PC-3 (cell line): Measurements from ENCODE around the gene SLC25A26. TPM values are rescaled to one million over a fixed set of nuclear protein-coding genes. Genes with fewer than 3 reads are reported as not detected.

Experiments used
- ATAC-seq: fragments of 200-7000 bp; cut with Tn5 transposase; 2 replicates; pipeline ENCODE4 v1.9.1; 2020; ENCODE audit warnings: mild to moderate bottlenecking, moderate library complexity
- BruUV-seq: library from RNA; stranded (reverse); fragments of 400-500 nt; replicated peaks from 2 replicates; lab custom pipeline; 2021; lab: Mats Ljungman, UMichigan
- CTCF ChIA-PET: fragments of 300-600 bp; sonication (Branson Sonifier 250); formaldehyde crosslinking; loops from one replicate; lab custom pipeline; 2022; ENCODE audit warnings: antibody characterized with exemption; lab: Charles Lee
- POLR2A ChIA-PET: fragments of 300-600 bp; sonication (Branson Sonifier 250); formaldehyde crosslinking; loops from one replicate; lab custom pipeline; 2022; ENCODE audit warnings: antibody characterized with exemption; ENCODE audit not compliant: unreplicated experiment; lab: Charles Lee
- DNase-seq: peaks from one replicate; pipeline ENCODE4 v3.0.0-alpha.2; 2015
- H2AFZ ChIP-seq: fragments of 300-600 bp; sonication (generic); 2 replicates; pipeline ENCODE4 v1.6.0; 2016; ENCODE audit warnings: antibody characterized with exemption, low read length
- H3F3A ChIP-seq: fragments of 300-600 bp; sonication (generic); one replicate; pipeline ENCODE4 v1.6.0; 2017; ENCODE audit warnings: antibody characterized with exemption, low read length, control low read depth, mild to moderate bottlenecking; ENCODE audit not compliant: unreplicated experiment
- H3K27ac ChIP-seq: fragments of 300-600 bp; sonication (generic); 2 replicates; pipeline ENCODE4 v1.5.1; 2016; ENCODE audit warnings: mild to moderate bottlenecking, low read length
- H3K27me3 ChIP-seq: fragments of 300-600 bp; sonication (generic); 2 replicates; pipeline ENCODE4 v1.6.1; 2016; ENCODE audit warnings: low read length, mixed read lengths
- H3K36me3 ChIP-seq: fragments of 300-600 bp; sonication (generic); 2 replicates; pipeline ENCODE4 v1.6.1; 2016; ENCODE audit warnings: low read depth, mixed run types, low read length, mixed read lengths
- H3K4me1 ChIP-seq: fragments of 300-600 bp; sonication (generic); 2 replicates; pipeline ENCODE4 v1.5.1; 2016; ENCODE audit warnings: low read length; ENCODE audit not compliant: insufficient read depth
- H3K4me2 ChIP-seq: fragments of 300-600 bp; sonication (generic); 2 replicates; pipeline ENCODE4 v1.6.0; 2016; ENCODE audit warnings: low read length
- H3K4me3 ChIP-seq: fragments of 300-600 bp; sonication (generic); 2 replicates; pipeline ENCODE4 v1.5.1; 2016; ENCODE audit warnings: mild to moderate bottlenecking, low read length, mixed read lengths
- H3K79me2 ChIP-seq: fragments of 300-600 bp; sonication (generic); 2 replicates; pipeline ENCODE4 v1.6.1; 2017; ENCODE audit warnings: low read length, mixed read lengths
- H3K9ac ChIP-seq: fragments of 300-600 bp; sonication (generic); 2 replicates; pipeline ENCODE4 v1.6.0; 2016; ENCODE audit warnings: mild to moderate bottlenecking, low read length
- H3K9me2 ChIP-seq: fragments of 300-600 bp; sonication (generic); replicated peaks from 2 replicates; pipeline ENCODE4 v1.6.1; 2016; ENCODE audit warnings: mixed run types, low read length, mixed read lengths
- H3K9me3 ChIP-seq: fragments of 300-600 bp; sonication (generic); 2 replicates; pipeline ENCODE4 v1.6.1; 2016; ENCODE audit warnings: low read length, mixed read lengths
- H4K20me1 ChIP-seq: fragments of 300-600 bp; sonication (generic); 2 replicates; pipeline ENCODE4 v1.6.1; 2016; ENCODE audit warnings: low read length, mixed read lengths
- EZH2 ChIP-seq: fragments of 300-600 bp; sonication (generic); IDR thresholded peaks from one replicate; pipeline ENCODE4 v1.6.1; 2017; ENCODE audit warnings: antibody characterized with exemption, mild to moderate bottlenecking, low read length; ENCODE audit not compliant: unreplicated experiment
- EZH2phosphoT487 ChIP-seq: fragments of 300-600 bp; sonication (generic); IDR thresholded peaks from 2 replicates; pipeline ENCODE4 v1.6.1; 2018; ENCODE audit warnings: mild to moderate bottlenecking, antibody characterized with exemption, low read length, borderline replicate concordance
- intact Hi-C: fragments of 100-400 bp; cut with micrococcal nuclease; formaldehyde crosslinking; loops from 2 replicates; pipeline ENCODE4 v1.9.0; 2023
- total RNA-seq: library from RNA; depleted of rRNA; stranded (reverse); fragments of >200 nt; gene quantifications from 2 replicates; pipeline ENCODE4 v1.2.3, GENCODE V29; 2014
- TF ChIP-seq, protein P1 (sequence below): fragments of 300-600 bp; sonication (generic); conservative IDR thresholded peaks from 2 replicates; pipeline ENCODE4 v1.5.1; 2017; ENCODE audit warnings: antibody characterized with exemption, low read depth, mild to moderate bottlenecking, low read length

SLC25A26 gene
- total RNA-seq, 1 experiment from 2014 or later, result 7.9 TPM

DNA sequence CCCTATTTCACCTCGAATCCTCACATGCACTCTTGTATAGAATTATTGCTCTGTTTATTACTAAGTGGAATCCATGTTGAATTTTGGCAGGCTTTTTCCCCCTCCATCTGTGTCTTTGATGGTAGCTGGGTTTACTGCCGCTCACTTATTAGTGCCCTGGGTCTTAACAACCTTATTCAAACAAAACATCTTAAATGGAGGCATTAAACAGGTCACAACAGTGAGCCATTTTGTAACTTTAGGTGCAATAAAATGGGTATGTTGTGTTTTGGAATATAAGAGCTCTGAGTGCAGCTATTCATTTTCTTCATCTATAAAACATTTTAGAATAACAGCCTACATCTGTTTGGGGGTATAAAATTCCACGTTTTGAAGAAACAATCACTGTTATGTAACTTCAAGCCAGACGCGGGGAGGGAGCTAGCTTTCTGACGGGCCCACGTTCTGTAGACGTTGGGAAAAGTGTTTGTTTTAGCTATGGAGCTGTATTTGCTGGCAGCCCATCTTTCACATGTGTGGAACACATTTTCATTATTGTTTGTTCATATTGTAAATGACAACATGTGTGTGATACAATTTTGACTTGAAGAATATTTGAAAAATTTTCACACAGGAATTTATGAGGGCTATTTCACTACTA lies 122.0 kb downstream of the SLC25A26 start:
- no peaks in the 10 kb centered on the region for H3K27me3 ChIP-seq
- H3K9me2 ChIP-seq, result no peaks in the 10 kb centered on the region
- POLR2A ChIA-PET, result no interaction called here
- no peaks in the 10 kb centered on the region for H3K79me2 ChIP-seq
- H3K9me3 ChIP-seq, result no peaks in the 10 kb centered on the region
- no peak overlapping the region for H3K4me3 ChIP-seq
- H3K27ac ChIP-seq, result no peak overlapping the region
- BruUV-seq, result no TSS peak
- H3K9ac ChIP-seq, result no peak overlapping the region
- no peak overlapping the region for H2AFZ ChIP-seq
- intact Hi-C loops, result no loop called here
- no peaks in the 10 kb centered on the region for H4K20me1 ChIP-seq
- H3K36me3 ChIP-seq, result no peaks in the 10 kb centered on the region
- CTCF ChIA-PET, result no interaction called here
- TF ChIP-seq EZH2phosphoT487 (no peak), EZH2 (no peak)
- TF ChIP-seq, protein P1, sequence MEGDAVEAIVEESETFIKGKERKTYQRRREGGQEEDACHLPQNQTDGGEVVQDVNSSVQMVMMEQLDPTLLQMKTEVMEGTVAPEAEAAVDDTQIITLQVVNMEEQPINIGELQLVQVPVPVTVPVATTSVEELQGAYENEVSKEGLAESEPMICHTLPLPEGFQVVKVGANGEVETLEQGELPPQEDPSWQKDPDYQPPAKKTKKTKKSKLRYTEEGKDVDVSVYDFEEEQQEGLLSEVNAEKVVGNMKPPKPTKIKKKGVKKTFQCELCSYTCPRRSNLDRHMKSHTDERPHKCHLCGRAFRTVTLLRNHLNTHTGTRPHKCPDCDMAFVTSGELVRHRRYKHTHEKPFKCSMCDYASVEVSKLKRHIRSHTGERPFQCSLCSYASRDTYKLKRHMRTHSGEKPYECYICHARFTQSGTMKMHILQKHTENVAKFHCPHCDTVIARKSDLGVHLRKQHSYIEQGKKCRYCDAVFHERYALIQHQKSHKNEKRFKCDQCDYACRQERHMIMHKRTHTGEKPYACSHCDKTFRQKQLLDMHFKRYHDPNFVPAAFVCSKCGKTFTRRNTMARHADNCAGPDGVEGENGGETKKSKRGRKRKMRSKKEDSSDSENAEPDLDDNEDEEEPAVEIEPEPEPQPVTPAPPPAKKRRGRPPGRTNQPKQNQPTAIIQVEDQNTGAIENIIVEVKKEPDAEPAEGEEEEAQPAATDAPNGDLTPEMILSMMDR, result no peak
- DNase-seq (no peak), ATAC-seq (no peak)
- no peak overlapping the region for H3K4me2 ChIP-seq
- peaks cover 5% of the 10 kb centered on the region; the same call in 1 of the 2 replicates for H3K4me1 ChIP-seq
- no peaks in the 10 kb centered on the region for H3F3A ChIP-seq

DNA sequence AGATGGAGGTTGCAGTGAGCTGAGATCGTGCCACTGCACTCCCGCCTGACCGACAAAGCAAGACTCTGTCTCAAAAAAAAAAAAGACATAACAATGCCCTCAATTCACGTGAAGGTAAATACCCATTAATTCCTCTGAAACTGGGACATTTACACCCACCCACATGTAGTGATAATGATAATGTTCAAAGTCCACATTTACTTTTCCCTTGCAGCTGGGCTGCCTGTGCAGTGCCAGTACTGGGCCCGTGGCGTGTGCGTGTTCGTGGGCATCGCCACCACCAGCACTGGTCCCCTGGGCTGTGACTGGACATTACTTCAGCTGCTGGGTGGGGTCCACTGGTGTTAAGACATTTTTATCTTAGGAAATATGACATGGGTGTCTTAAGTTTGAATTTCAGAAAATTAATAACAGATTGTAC lies 123.6 kb downstream of the SLC25A26 start:
- BruUV-seq, result no TSS peak
- ATAC-seq, result no peak

More for the DNA sequence above, 123.6 kb downstream of the SLC25A26 start:
- H3K9me2 ChIP-seq, result no peaks in the 10 kb centered on the region
- no peaks in the 10 kb centered on the region for H3K27me3 ChIP-seq
- no peak overlapping the region for H2AFZ ChIP-seq
- ChIA-PET POLR2A (no interaction called here), CTCF (no interaction called here)
- no peaks in the 10 kb centered on the region for H3K79me2 ChIP-seq
- no peak overlapping the region for H3K4me3 ChIP-seq
- H3K9ac ChIP-seq, result no peak overlapping the region
- H3K4me1 ChIP-seq, result peaks cover 1% of the 10 kb centered on the region; the same call in 1 of the 2 replicates
- H3F3A ChIP-seq, result no peaks in the 10 kb centered on the region
- DNase-seq, result no peak
- H3K36me3 ChIP-seq, result no peaks in the 10 kb centered on the region
- no peak overlapping the region for H3K27ac ChIP-seq
- TF ChIP-seq EZH2phosphoT487 (no peak), EZH2 (no peak)
- TF ChIP-seq, protein P1, result no peak
- H4K20me1 ChIP-seq, result no peaks in the 10 kb centered on the region
- no peaks in the 10 kb centered on the region for H3K9me3 ChIP-seq
- H3K4me2 ChIP-seq, result no peak overlapping the region
- intact Hi-C loops, result no loop called here
